B cell (primary cell): Measurements from ENCODE around the gene PDHX. TPM values are rescaled to one million over a fixed set of nuclear protein-coding genes. Genes with fewer than 3 reads are reported as not detected.

Experiments used
- ATAC-seq: fragments of 200-7000 bp; cut with Tn5 transposase; one replicate; pipeline ENCODE4 v1.10.0; 2021; ENCODE audit warnings: low read depth, mild to moderate bottlenecking, moderate number of reproducible peaks, moderate library complexity
- CTCF ChIA-PET: fragments of 350-600 bp; sonication (Branson Sonifier 250); formaldehyde crosslinking; loops from one replicate; lab custom pipeline; 2021; ENCODE audit warnings: antibody characterized with exemption, inconsistent platforms; lab: Charles Lee
- POLR2A ChIA-PET: fragments of 350-600 bp; sonication (Branson Sonifier 250); formaldehyde crosslinking; loops from one replicate; lab custom pipeline; 2021; ENCODE audit warnings: antibody characterized with exemption; lab: Charles Lee
- DNase-seq: peaks from one replicate; pipeline ENCODE4 v3.0.0; 2013
- H2AFZ ChIP-seq: 2 replicates; pipeline ENCODE4 v1.6.1; 2012; ENCODE audit warnings: mild to moderate bottlenecking, low read depth, low read length; ENCODE audit not compliant: insufficient read depth, poor library complexity, severe bottlenecking
- H3K27ac ChIP-seq, 2 donors: 1 replicate in 1 of 2; 2 replicates in 1 of 2; pipeline ENCODE4 v1.5.1; 2012 to 2013; ENCODE audit warnings: low read length in 2 of 2, mild to moderate bottlenecking in 2 of 2, moderate library complexity in 1 of 2
- H3K27me3 ChIP-seq, 4 experiments: fragments of 200-600 bp in 1 of 4; sonication (generic) in 1 of 4; replicated peaks in 1 of 4; 1 replicate in 2 of 4; 2 replicates in 2 of 4; pipeline versions ENCODE4 v1.6.1 to v1.7.0; 2013 to 2016; ENCODE audit warnings: low read length in 3 of 4, mild to moderate bottlenecking in 2 of 4, mixed read lengths in 1 of 4, moderate library complexity in 1 of 4; ENCODE audit not compliant: insufficient read depth in 4 of 4, control insufficient read depth in 3 of 4; ENCODE audit errors: control extremely low read depth in 1 of 4
- H3K36me3 ChIP-seq, 2 experiments: replicated peaks in 1 of 2; 1 replicate in 1 of 2; 2 replicates in 1 of 2; pipeline versions ENCODE4 v1.6.1 to v1.7.1; 2013; ENCODE audit warnings: low read length in 1 of 2; ENCODE audit not compliant: insufficient read depth in 2 of 2, control insufficient read depth in 1 of 2; ENCODE audit errors: control extremely low read depth in 1 of 2, extremely low read depth in 1 of 2
- H3K4me1 ChIP-seq, 2 donors: fragments of 200-600 bp in 1 of 2; sonication (generic) in 1 of 2; 1 replicate in 1 of 2; 2 replicates in 1 of 2; pipeline versions ENCODE4 v1.5.1 to v1.6.1; 2013 to 2017; ENCODE audit warnings: low read length in 2 of 2; ENCODE audit not compliant: control insufficient read depth in 2 of 2, insufficient read depth in 2 of 2
- H3K4me2 ChIP-seq: replicated peaks from 2 replicates; pipeline ENCODE3; 2012; ENCODE audit warnings: mild to moderate bottlenecking, low read depth, low read length; ENCODE audit not compliant: poor library complexity, severe bottlenecking
- H3K4me3 ChIP-seq, 5 experiments: fragments of 200-600 bp in 1 of 5; sonication (generic) in 1 of 5; 1 replicate in 3 of 5; 2 replicates in 2 of 5; pipeline versions ENCODE4 v1.5.1 to v1.7.0; 2011 to 2016; ENCODE audit warnings: low read length in 4 of 5, mild to moderate bottlenecking in 4 of 5, low read depth in 2 of 5, control low read depth in 1 of 5, moderate library complexity in 1 of 5; ENCODE audit not compliant: insufficient read depth in 1 of 5; ENCODE audit errors: control extremely low read depth in 1 of 5, extremely low read depth in 1 of 5
- H3K79me2 ChIP-seq: fragments of 200-600 bp; sonication (generic); one replicate; pipeline ENCODE4 v1.6.0; 2016; ENCODE audit warnings: low read length; ENCODE audit not compliant: control insufficient read depth, insufficient read depth
- H3K9ac ChIP-seq: fragments of 200-600 bp; sonication (generic); 2 replicates; pipeline ENCODE4 v1.6.1; 2017; ENCODE audit warnings: mild to moderate bottlenecking, low read length, moderate library complexity
- H3K9me3 ChIP-seq, 3 donors: one replicate each; pipeline versions ENCODE4 v1.6.1 to v1.7.1; 2013; ENCODE audit warnings: low read length in 2 of 3; ENCODE audit not compliant: control insufficient read depth in 2 of 3, insufficient read depth in 1 of 3; ENCODE audit errors: control extremely low read depth in 1 of 3
- H4K20me1 ChIP-seq: 2 replicates; pipeline ENCODE4 v1.6.0; 2012; ENCODE audit warnings: mild to moderate bottlenecking, low read length; ENCODE audit not compliant: insufficient read depth, control insufficient read depth, poor library complexity, severe bottlenecking
- H3K27ac Mint-ChIP-seq: one replicate; pipeline ENCODE4 v1.8.0; 2021; ENCODE audit warnings: mixed read lengths
- H3K27me3 Mint-ChIP-seq: one replicate; pipeline ENCODE4 v1.8.0; 2021; ENCODE audit warnings: mixed read lengths
- H3K4me1 Mint-ChIP-seq: one replicate; pipeline ENCODE4 v1.8.0; 2021; ENCODE audit warnings: mixed read lengths
- H3K4me3 Mint-ChIP-seq: one replicate; pipeline ENCODE4 v1.8.0; 2021; ENCODE audit warnings: mixed read lengths
- H3K9me3 Mint-ChIP-seq: one replicate; pipeline ENCODE4 v1.8.0; 2022; ENCODE audit warnings: mixed read lengths; ENCODE audit not compliant: insufficient read depth
- CTCF ChIP-seq: fragments of 200-600 bp; IDR thresholded peaks from one replicate; pipeline ENCODE4 v1.8.0; 2022; ENCODE audit warnings: antibody characterized with exemption, mild to moderate bottlenecking
- EZH2 ChIP-seq: IDR thresholded peaks from 2 replicates; pipeline ENCODE4 v1.6.1; 2012; ENCODE audit warnings: borderline replicate concordance, low read depth, mild to moderate bottlenecking, moderate library complexity, low read length; ENCODE audit not compliant: insufficient read depth, poor library complexity, severe bottlenecking
- WGBS: methylation state at CpG from one replicate; pipeline ENCODE4 v1.1.5; 2013; ENCODE audit warnings: missing lambda C conversion rate; ENCODE audit not compliant: insufficient coverage; 5-methylcytosine and 5-hydroxymethylcytosine counted together
- intact Hi-C: fragments of 100-400 bp; cut with micrococcal nuclease; formaldehyde crosslinking; loops from one replicate; pipeline ENCODE4 v1.10.0; 2022
- polyA plus RNA-seq: library from polyadenylated mRNA; depleted of rRNA; stranded (reverse); fragments of >200 nt; gene quantifications from 2 replicates; pipeline ENCODE4 v1.2.3, GENCODE V29; 2012
- small RNA-seq: library from RNA; depleted of rRNA; stranded (forward); fragments of <200 nt; gene quantifications from one replicate; pipeline ENCODE3, GENCODE V24; 2012; ENCODE audit warnings: low replicate concordance, low read depth; ENCODE audit not compliant: insufficient read length
- total RNA-seq, 2 donors: library from RNA; stranded (reverse); fragments of 120-200 nt in 1 of 2; gene quantifications; 1 replicate in 1 of 2; 2 replicates in 1 of 2; pipeline versions ENCODE4 v1.2.3 to v1.2.4, GENCODE V29; 2013 to 2022

Gene PDHX
- total and polyA plus RNA-seq, 2 donors (not counting 1 experiment from before 2014, with no cell fraction given), result 6.2 to 35.4 TPM

DNA sequence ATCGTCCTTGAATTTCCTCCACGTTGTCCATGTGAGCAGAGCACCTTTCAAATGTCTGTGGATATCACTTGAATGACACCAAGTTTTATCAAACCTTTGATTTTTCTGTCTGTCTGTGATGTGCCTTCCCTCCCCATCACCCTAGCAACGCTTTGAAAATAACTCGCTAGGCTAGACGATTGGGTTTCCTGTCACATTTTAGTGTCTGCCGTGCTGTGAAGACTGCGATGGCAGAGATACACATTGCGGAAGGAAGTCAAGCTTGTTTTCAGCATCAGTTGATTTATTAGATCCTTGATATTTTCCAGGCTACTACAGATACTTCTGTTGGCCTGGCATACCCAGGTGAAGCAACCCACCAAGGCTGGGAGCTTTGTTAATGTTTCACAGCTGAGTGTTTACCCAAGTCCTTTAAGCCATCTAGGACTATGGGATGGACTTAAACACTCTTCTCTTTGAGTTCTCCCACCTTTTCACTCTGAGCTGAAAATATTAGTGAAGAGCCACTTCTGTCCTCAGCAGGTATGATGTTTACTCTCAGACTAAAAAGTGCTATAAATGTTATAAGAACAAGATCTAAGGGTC lies 128.9 kb downstream of the PDHX start:
- H3K4me1 ChIP-seq, result peaks cover 58 to 74% of the 10 kb centered on the region in 2 donors
- intact Hi-C loops, result loop anchor here (1.0 to 2.0 kb wide), 4 partner anchors 21 to 121 kb away; no protein-coding TSS in a partner anchor
- H3K9ac ChIP-seq, result peak overlapping the region; percentile 52
- no peaks in the 10 kb centered on the region for H3K27me3 Mint-ChIP-seq
- WGBS, result 10% methylated on average over 4 of the region's 8 CpGs
- peaks cover 0 to 11% (median 9%) of the 10 kb centered on the region in 3 donors for H3K9me3 ChIP-seq
- H3K4me2 ChIP-seq, result peak overlapping the region; percentile 66
- peak overlapping the region; percentile 92 for H3K4me3 Mint-ChIP-seq
- ATAC-seq (peak; percentile 71), DNase-seq (peak; percentile 94)
- TF ChIP-seq CTCF, result no peak
- TF ChIP-seq EZH2, result no peak
- H2AFZ ChIP-seq, result no peak overlapping the region
- POLR2A ChIA-PET, result interaction anchor here (0.6 to 2.0 kb wide), 6 partner anchors 16 to 94 kb away, joined by 3 to 12 read pairs (median 5); partner anchors contain the start of gene CD44
- H3K9me3 Mint-ChIP-seq, result peaks cover 2% of the 10 kb centered on the region
- CTCF ChIA-PET, result interaction anchor here (1.0 to 3.8 kb wide), 7 partner anchors 13 to 118 kb away, joined by 3 to 15 read pairs (median 4); partner anchors contain the start of gene CD44
- H3K27ac Mint-ChIP-seq, result peak overlapping the region; percentile 100
- H3K4me1 Mint-ChIP-seq, result peaks cover 71% of the 10 kb centered on the region
- H3K36me3 ChIP-seq, result no peaks in the 10 kb centered on the region
- H4K20me1 ChIP-seq, result no peaks in the 10 kb centered on the region
- no peaks in the 10 kb centered on the region for H3K27me3 ChIP-seq
- H3K79me2 ChIP-seq, result peaks cover 7% of the 10 kb centered on the region
- peak overlapping the region in 2 of 5 experiments; percentile 21 to 38 for H3K4me3 ChIP-seq
- peak overlapping the region; percentile 84 to 98 for H3K27ac ChIP-seq

Small RNAs within 50 kb of the gene (small RNA-seq; reads per million reads assigned to genes)
- gene MIR1343, result not detected

Other genes starting within 250 kb of the PDHX start
- gene APIP, start 239 bp upstream of the PDHX start, total RNA-seq, result 18.5 and 19.4 TPM in 2 replicates
- gene APIP, start 239 bp upstream of the PDHX start, polyA plus RNA-seq, result 4.8 and 6.1 TPM in 2 replicates
- gene CD44, start 222.6 kb downstream of the PDHX start, total RNA-seq, result 895 and 896 TPM in 2 replicates
- gene CD44, start 222.6 kb downstream of the PDHX start, polyA plus RNA-seq, result 204 and 261 TPM in 2 replicates